Activated CD4-positive, alpha-beta T cell treated with anti-CD3 and anti-CD28 coated beads, Interleukin-10, Interleukin-2, amounts not matched to agents 100 ng/mL and 50 ng/mL, durations not matched to agents 16 hours and 8 hours (primary cell): ENCODE measurements around the gene C4BPA.

Experiments used
- DNase-seq: peaks from one replicate; pipeline ENCODE4 v3.0.0-alpha.2; 2020

C4BPA gene

GRCh38 chr1:207077470-207078377, 26.3 kb upstream of the C4BPA start:
- peak; percentile 76 for DNase-seq

- no peak for DNase-seq
Measured at GRCh38 chr1:207078578-207079132, 25.4 kb upstream of the C4BPA start.

- no peak for DNase-seq
Measured at GRCh38 chr1:207079706-207080241, 24.3 kb upstream of the C4BPA start.

- no peak for DNase-seq
Measured at GRCh38 chr1:207081088-207081487, 22.9 kb upstream of the C4BPA start.

- no peak for DNase-seq
Measured at GRCh38 chr1:207081806-207082205, 22.2 kb upstream of the C4BPA start.

GRCh38 chr1:207084232-207084631, 19.8 kb upstream of the C4BPA start:
- DNase-seq, result no peak

- DNase-seq, result peak; percentile 73
Measured at GRCh38 chr1:207084701-207085180, 19.3 kb upstream of the C4BPA start.

- DNase-seq, result no peak
Measured at GRCh38 chr1:207085887-207086286, 18.1 kb upstream of the C4BPA start.

- no peak for DNase-seq
Measured at GRCh38 chr1:207088161-207088560, 15.9 kb upstream of the C4BPA start.

GRCh38 chr1:207088701-207089626, 15.1 kb upstream of the C4BPA start, which contains the start of gene C4BPB:
TSS of gene C4BPB (plus strand) at chr1:207088860. CDS start at chr1:207089532, 672 bp downstream.
- DNase-seq, result no peak

GRCh38 chr1:207089627-207090355, 14.2 kb upstream of the C4BPA start:
- DNase-seq, result no peak

- DNase-seq, result no peak
Measured at GRCh38 chr1:207091200-207091908, 12.7 kb upstream of the C4BPA start.

GRCh38 chr1:207093944-207094343, 10.1 kb upstream of the C4BPA start:
- DNase-seq, result no peak

GRCh38 chr1:207097871-207098324, 6.1 kb upstream of the C4BPA start:
- DNase-seq, result peak; percentile 90

- DNase-seq, result no peak
Measured at GRCh38 chr1:207101720-207102119, 2.3 kb upstream of the C4BPA start.

GRCh38 chr1:207102146-207102545, 1.9 kb upstream of the C4BPA start:
- no peak for DNase-seq

GRCh38 chr1:207102659-207103058, 1.4 kb upstream of the C4BPA start:
- DNase-seq, result no peak

- no peak for DNase-seq
Measured at GRCh38 chr1:207109004-207109403, 5.0 kb downstream of the C4BPA start.

GRCh38 chr1:207112616-207113296, 8.7 kb downstream of the C4BPA start:
- no peak for DNase-seq

GRCh38 chr1:207115269-207115668, 11.2 kb downstream of the C4BPA start:
- DNase-seq, result no peak

- DNase-seq, result no peak
Measured at GRCh38 chr1:207124389-207124788, 20.4 kb downstream of the C4BPA start.
